ENCODE data around the gene GPANK1.

The GPANK1 gene

DNA sequence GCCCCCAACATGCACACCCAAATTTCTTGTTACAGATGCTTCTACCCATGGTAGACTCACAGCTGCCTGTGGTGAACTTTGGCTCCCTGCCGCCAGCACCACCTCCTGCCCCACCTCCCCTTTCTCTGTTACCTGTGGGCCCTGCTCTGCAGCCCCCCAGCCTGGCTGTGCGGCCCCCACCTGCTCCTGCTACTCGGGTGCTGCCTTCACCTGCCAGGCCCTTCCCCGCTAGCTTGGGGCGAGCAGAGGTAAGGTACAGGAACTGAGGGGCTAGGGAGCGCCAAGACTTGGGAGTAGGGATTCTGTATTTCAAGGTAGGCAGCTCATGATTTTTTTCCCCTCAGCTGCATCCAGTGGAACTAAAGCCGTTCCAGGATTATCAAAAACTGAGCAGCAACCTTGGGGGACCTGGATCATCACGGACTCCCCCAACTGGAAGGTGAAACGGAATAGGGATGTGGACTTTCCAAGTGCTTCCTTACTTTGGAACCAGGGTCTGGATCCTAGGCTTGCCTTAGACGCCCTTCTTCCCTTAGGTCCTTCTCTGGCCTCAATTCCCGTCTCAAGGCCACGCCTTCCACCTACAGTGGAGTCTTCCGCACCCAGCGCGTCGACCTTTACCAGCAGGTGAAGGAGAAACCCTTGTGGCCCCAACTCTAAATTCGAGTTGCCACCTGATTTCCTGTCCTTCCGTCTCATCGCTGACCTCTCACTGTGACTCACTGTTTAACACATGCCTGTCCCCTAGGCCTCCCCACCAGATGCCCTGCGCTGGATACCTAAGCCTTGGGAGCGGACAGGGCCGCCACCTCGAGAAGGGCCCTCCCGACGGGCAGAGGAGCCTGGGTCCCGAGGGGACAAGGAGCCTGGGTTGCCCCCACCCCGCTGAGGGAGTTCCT, 27.9 kb downstream of the GPANK1 start:
- no peak for DNase-seq

DNA sequence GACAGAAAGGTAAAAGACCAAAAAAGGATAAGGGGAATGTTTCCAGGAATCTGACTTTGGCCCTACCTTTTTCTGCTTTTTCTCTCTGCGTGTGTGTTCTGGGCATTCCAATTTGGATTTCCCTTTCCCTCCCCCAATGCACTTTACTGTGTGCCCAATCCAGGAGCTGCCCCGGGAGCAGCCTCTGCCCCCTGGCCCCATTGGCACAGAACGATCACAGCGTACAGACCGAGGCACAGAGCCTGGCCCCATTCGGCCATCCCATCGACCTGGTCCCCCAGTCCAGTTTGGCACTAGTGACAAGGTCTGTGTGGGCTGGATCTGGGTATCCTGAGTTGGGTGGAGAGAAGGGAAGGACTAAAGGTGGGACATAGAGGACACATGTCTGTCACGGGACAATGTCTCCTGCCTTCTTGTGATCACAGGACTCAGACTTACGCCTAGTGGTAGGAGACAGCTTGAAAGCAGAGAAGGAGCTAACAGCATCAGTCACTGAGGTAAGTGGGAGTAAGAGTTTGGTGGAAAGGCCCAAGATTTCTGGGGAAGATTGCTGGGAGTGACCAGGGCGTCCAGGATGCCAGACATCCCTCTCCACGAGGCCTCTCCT, 29.7 kb downstream of the GPANK1 start:
- no peak for DNase-seq

DNA sequence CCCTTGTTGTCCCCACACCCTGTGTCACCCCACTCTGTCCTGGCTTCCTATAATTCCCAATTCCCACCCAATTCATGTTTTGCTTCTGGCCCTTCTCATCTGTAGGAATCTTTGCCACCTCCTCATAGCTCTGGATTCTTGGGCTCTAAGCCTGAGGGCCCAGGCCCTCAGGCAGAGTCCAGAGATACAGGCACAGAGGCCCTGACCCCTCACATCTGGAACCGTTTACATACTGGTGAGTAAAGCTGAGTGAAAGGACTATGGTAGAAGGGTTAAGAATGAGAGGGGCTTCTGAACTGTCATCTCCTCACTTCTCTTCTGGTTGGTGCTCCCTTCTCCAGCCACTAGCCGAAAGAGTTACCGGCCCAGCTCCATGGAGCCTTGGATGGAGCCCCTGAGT, 30.7 kb downstream of the GPANK1 start:
- DNase-seq = no peak

DNA sequence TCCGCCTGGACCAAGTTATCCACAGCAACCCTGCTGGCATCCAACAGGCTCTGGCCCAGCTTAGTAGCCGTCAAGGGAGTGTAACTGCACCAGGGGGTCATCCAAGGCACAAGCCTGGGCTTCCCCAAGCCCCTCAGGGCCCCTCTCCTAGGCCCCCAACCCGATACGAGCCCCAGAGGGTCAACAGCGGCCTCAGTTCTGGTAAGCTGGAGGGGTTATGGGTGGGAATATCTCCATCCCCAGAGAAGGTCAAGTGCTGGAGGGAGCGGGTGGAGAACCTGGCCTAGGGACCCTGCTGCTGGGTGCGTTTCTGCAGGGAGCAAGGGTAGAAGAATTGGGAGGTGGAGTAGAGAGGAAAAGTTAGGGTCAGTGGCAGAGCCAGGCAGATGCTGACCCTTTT, 31.4 kb downstream of the GPANK1 start:
- DNase-seq = no peak

DNA sequence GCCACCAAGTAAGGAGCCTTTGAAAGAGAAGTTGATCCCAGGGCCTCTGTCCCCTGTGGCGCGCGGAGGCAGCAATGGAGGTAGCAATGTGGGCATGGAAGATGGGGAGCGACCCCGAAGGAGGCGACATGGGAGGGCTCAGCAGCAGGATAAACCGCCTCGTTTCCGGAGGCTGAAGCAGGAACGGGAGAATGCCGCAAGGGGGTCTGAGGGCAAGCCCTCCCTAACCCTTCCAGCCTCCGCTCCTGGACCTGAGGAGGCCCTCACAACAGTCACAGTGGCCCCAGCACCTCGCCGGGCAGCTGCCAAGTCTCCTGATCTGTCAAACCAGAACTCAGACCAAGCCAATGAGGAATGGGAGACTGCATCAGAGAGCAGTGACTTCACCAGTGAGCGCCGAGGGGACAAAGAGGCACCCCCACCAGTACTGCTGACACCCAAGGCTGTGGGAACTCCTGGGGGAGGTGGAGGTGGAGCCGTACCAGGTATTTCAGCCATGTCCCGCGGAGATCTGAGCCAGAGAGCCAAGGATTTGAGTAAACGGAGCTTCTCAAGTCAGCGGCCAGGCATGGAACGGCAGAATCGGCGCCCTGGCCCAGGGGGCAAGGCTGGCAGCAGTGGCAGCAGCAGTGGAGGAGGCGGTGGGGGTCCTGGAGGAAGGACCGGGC, 32.4 kb downstream of the GPANK1 start:
- DNase-seq = no peak

DNA sequence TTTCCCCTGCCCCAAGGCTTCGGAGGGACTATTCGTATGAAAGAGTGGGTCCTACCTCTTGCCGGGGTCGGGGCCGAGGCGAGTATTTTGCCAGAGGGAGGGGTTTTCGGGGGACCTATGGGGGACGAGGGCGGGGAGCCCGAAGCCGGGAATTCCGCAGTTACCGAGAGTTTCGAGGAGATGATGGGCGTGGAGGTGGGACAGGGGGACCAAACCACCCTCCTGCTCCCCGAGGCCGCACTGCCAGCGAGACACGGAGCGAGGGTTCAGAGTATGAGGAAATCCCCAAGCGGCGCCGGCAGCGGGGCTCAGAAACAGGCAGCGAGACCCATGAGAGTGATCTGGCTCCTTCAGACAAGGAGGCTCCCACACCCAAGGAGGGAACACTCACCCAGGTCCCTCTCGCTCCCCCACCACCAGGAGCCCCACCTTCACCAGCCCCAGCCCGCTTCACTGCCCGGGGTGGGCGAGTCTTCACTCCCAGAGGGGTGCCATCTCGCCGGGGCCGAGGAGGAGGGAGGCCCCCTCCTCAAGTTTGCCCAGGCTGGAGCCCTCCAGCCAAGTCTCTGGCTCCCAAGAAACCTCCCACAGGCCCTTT, 33.0 kb downstream of the GPANK1 start:
- DNase-seq = no peak

DNA sequence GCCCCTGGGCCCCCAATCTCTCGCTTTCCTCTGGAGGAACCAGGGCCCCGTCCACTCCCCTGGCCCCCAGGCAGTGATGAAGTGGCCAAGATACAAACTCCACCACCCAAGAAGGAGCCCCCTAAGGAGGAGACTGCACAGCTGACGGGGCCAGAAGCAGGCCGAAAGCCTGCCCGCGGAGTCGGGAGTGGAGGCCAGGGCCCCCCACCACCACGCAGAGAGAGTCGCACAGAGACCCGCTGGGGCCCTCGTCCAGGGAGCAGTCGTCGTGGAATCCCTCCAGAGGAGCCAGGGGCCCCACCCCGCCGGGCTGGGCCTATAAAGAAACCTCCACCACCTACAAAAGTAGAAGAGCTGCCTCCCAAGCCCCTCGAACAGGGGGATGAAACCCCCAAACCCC, 33.6 kb downstream of the GPANK1 start:
- DNase-seq = no peak

DNA sequence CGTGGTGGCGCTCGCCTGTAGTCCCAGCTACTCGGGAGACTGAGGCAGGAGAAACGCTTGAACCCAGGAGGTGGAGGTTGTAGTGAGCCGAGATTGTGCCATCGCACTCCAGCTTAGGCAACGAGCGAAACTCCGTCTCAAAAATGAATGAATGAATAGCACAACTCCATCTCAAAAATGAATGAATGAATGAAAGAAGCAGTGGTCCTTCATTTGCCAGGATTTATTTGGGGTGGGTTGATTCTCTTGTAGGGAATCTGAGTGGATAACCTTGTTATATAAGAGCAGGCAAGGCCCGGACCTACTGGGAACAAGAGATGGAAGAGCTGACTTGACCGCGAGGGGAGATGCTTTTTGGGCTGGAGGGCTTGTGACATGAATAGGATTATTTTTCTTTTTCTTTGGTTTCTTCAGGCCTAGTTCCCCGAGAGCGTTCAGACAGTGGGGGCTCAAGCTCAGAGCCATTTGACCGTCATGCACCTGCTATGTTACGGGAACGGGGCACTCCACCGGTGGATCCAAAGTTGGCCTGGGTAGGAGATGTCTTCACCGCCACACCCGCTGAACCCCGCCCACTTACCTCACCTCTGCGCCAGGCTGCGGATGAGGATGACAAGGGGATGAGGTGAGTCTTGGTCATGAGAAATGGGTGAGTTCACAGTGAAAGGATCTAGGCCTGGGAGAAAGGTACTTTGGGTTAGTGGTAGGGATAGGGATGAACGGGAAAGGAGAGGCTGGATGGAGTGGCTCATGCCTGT, 34.4 kb downstream of the GPANK1 start:
- no peak for DNase-seq

DNA sequence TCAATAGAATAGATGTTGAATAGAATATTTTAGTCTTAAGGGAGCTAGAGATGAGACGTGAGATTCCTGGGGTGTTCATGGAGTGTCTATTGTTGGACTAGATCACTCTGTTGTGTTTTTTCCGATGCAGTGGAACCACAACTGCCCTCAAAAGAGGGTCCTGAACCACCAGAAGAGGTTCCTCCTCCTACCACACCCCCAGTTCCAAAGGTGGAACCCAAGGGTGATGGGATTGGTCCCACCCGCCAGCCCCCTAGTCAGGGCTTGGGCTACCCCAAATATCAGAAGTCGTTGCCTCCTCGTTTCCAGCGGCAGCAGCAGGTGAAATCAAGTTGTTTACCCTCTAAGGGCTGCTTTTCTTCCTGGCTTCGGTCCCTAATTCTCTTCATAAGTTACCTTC, 35.8 kb downstream of the GPANK1 start:
- DNase-seq = no peak

DNA sequence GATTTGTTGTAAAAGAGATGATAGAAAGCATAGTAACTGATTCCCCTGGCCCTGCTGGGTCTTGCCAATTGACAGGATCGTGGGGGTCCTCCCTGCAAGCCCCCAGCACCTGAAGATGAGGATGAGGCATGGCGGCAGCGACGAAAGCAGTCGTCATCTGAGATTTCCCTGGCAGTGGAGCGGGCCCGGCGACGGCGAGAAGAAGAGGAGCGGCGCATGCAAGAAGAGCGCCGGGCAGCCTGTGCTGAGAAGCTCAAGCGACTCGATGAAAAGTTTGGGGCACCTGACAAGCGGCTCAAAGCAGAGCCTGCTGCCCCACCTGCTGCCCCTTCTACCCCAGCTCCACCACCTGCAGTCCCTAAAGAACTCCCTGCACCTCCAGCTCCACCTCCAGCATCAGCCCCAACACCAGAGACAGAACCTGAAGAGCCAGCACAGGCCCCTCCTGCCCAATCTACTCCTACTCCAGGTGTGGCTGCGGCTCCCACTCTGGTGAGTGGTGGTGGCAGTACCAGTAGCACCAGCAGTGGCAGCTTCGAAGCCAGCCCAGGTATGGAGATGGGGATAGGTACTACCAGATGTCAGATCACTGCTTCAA, 37.0 kb downstream of the GPANK1 start:
- DNase-seq = no peak

DNA sequence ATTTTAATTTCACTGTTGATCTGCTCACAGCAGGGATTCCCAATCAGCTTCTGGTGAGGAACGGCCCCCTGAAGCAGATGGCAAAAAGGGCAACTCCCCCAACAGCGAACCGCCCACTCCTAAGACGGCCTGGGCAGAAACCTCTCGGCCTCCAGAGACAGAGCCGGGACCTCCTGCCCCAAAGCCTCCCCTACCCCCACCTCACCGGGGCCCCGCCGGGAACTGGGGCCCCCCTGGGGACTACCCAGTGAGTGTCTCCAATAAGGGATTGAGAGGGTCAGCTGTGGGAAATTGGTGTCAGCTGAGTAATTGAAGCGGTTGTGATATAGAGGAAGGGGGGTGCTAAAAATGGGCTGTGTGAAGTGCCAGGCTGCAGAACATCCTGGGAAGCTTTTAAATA, 37.8 kb downstream of the GPANK1 start:
- no peak for DNase-seq

DNA sequence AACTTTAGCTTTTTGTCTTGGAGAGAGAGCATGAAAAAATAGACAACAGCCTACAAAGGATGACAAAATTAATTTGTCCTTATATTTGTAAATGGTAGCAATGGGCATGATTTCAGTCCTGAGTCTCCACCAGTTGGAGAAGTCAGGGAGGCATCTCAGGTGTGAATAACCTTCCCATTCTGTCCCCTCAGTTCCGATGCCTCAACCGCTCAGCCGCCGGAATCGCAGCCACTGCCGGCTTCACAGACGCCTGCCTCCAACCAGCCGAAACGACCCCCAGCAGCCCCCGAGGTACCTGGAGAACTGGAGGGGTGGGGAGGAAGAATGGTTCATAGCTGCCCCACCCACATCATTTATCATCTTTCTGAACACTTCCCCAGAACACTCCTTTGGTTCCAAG, 40.7 kb downstream of the GPANK1 start:
- no peak for DNase-seq

DNA sequence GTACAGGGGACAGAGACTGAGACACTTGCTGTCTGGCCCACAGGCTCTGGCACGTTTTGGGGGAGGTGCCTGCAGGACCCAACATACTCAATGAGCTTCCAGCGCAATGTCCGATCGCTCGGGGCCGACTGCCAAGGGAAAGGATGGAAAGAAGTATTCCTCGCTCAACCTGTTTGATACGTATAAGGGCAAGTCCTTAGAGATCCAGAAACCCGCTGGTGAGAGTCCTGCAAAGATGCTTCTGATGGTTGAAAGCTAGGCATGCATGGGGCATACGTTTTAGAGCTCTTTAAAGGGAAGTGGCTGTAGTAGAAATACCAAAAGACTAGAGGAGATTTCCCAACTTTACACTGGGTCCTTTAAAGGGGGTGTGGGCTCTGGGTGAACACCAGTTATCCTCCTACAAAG, 42.1 kb downstream of the GPANK1 start:
- no peak for DNase-seq

DNA sequence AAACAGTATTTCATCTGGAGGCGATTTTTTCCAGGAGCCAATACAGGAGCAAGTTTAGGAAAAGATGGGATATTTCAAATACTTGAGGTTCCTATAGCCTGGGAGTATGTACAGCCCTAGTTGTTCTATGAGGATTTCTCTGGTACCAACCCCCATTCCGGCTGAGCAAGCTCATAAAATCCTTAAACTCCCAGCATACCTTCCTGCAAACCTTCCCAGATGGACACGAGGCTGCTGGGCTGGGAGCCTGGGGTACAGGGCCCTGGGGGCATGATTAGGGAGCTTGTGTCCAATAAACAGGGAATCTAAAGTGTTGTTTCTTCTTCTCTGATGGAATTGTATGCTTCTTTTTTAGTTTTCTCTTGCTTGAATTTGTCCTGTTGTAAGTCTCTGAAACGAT, 42.8 kb downstream of the GPANK1 start:
- no peak for DNase-seq

DNA sequence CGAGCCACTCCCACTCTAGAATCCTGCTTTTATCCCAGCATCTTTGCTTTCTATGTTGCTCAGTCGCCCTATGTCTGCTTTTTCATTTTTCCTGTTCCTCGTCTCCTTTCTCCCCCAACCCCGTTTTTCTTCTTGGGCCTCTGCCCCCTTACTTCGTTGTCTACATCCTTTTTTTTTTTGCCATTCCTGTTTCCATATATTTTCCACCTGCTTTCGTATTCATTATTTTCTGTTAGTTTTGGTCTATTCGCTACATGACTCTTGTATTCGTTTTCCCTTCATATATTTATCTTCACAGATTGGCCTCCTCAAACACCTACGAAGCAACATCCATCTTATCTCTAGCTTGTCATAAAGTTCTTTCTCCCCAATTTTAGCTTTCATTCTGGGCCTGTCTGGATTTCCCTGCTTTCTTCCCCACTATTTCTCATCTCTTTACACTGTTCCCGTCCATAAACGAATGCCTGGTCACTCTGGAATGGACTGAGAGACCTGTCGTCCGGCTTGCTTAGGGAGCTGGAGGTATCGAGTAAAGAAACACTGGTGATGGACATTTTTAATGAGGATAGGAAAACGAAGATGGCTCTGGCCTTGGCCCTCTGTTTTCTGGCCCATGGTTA, 43.4 kb downstream of the GPANK1 start:
- no peak for DNase-seq

DNA sequence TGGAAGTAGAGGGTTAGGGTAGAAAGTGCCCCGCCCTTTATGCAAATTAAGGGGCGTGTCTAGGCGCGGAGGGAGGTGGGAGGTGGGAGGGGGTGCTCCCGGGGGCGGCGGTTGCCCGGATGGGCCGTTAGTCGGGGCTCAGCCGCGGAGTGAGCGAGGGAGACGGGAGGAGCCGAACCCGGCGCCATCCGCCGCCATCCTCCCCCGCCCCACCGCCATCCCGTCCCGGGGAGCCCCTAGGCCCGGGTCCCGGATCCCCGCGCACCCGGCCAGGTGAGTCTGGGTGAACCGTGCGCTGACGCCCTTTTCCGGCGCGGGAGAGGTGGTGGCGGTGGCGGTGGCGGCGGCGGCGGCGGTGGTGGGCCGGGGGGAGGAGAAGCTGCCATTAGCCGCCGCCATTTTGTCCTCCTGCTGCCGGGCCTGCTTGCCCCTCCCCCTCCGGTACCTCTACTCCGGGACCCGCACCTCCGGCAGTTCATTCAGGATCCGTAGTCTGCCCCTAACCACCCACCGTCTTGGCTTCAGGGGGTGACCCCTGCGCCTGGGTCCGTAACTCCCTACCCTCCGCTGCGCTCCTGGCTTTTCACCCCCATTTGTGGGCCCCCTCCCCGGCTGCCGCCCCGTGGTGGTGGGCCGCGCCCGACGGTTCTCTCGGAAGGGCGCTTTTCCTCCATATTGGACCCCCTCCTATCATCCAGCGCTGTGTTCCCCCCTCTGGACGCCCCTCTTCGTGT, 44.0 kb downstream of the GPANK1 start, which contains the start of gene PRRC2A:
Gene PRRC2A (plus strand): TSS at position 130 of the 734 bp plus-strand sequence. CDS start 2,075 bp downstream, outside the sequence.
- DNase-seq = peak; percentile 96

DNA sequence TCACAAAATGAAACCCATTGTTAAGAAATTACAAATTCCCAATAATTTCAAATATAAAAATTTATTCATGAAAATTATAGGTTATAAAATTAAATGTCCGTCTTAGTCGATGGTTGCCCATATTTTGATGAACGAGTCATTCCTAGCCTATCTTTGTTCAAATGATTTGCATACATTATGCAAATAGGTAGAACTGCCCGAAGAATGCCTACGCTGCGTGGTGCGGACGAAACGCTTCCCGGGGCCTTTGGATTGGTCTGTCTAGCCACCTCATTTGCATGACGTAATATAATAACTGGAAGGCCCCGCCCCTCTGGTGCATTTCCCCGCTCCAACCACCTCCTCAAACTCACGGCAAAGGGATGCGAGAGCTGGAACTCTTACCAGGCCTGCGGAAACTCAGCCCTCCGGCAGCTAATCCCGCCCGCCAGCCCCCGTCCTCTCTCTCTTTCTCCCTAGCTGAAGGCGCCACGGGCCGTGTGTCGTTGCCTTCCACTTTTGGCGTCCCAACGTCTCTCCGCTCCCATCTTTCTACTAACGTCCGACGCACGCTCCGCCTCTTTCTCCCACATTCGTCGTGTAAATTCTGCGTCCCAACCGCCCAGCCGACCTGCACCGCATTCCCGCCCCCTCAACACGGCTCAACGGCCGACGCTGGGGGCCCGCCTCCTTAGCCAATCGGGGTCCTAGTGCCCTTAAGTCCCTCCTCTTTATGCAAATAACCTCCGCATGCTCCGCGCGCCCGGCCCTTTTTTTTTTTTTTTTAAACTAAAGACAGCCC, 44.8 kb downstream of the GPANK1 start:
- peak; percentile 98 for DNase-seq

DNA sequence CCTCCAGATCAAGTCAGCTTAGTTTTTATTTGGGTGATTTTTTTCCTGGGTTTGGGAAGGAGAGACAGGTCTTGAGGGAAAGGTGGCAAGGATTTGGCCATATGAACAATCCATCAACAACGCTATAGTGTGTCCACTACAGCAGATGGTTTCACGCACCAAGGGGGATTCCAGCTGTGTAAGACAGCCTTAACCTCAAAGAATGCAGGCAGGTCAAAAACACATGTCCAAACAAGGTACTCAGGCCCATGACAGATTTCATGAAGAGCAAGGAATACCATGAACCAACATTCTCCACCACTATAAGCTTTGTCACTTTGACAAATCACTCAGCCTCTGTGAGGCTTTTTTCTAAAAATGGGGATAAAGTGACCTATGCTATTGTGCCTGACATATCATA, 47.8 kb downstream of the GPANK1 start:
- no peak for DNase-seq

DNA sequence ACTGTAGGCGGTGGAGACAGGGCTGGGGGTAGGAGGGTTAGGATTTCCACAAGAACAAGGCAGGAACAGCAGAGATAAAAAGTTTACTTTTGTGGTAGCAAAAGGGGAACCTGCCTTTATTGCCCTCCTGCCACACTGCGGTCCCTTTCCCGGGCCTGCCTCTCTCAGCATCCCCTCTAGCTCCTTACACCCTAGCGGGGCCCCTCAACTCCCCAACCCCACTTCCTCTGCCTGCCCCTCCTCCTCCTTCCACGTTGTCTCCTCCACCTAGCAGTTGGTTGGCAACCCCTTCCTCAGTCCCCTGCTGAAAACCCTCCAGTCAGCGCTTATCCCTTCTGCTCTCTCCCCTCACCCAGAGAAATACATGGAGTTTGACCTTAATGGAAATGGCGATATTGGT, 49.0 kb downstream of the GPANK1 start:
- no peak for DNase-seq

Measured in stimulated activated CD4-positive, alpha-beta T cell treated with anti-CD3 and anti-CD28 coated beads, Interleukin-4, amount 100 ng/mL, for 24 hours (primary cell).